Neural progenitor cell (in vitro differentiated cells): ENCODE results near the gene SLIT1. TPM values are rescaled to one million over a fixed set of nuclear protein-coding genes. Genes with fewer than 3 reads are reported as not detected.
A peak's percentile ranks its signal among the peaks of the same experiment; 100 is the strongest.

Source experiments
- DNase-seq: peaks from one replicate; pipeline ENCODE4 v3.0.0-alpha.2; 2016; ENCODE audit warnings: low spot score
- H2AFZ ChIP-seq: fragments of 200-600 bp; sonication (generic); replicated peaks from 2 replicates; pipeline ENCODE4 v1.6.1; 2016; ENCODE audit warnings: antibody characterized with exemption
- H3F3A ChIP-seq: fragments of 200-600 bp; sonication (generic); 2 replicates; pipeline ENCODE4 v1.6.1; 2016; ENCODE audit warnings: antibody characterized with exemption, low read depth
- H3K27ac ChIP-seq: fragments of 200-600 bp; sonication (generic); 2 replicates; pipeline ENCODE4 v1.5.1; 2016; ENCODE audit warnings: mild to moderate bottlenecking
- H3K27me3 ChIP-seq: fragments of 200-600 bp; sonication (generic); 2 replicates; pipeline ENCODE4 v1.6.1; 2016; ENCODE audit warnings: mild to moderate bottlenecking, moderate library complexity
- H3K36me3 ChIP-seq: fragments of 200-600 bp; sonication (generic); 2 replicates; pipeline ENCODE4 v1.5.1; 2016
- H3K4me1 ChIP-seq: fragments of 200-600 bp; sonication (generic); 2 replicates; pipeline ENCODE4 v1.6.1; 2016; ENCODE audit warnings: mixed run types
- H3K4me2 ChIP-seq: fragments of 200-600 bp; sonication (generic); 2 replicates; pipeline ENCODE4 v1.6.1; 2016
- H3K4me3 ChIP-seq: fragments of 200-600 bp; sonication (generic); 2 replicates; pipeline ENCODE4 v1.5.1; 2016
- H3K79me2 ChIP-seq: fragments of 200-600 bp; sonication (generic); 2 replicates; pipeline ENCODE4 v1.6.1; 2016; ENCODE audit warnings: low read depth
- H3K9ac ChIP-seq: fragments of 200-600 bp; sonication (generic); 2 replicates; pipeline ENCODE4 v1.6.1; 2016
- H3K9me3 ChIP-seq: fragments of 200-600 bp; sonication (generic); 2 replicates; pipeline ENCODE4 v1.5.1; 2016; ENCODE audit warnings: low read depth
- H4K20me1 ChIP-seq: fragments of 200-600 bp; sonication (generic); 2 replicates; pipeline ENCODE4 v1.6.1; 2016; ENCODE audit warnings: low read depth
- H3K27ac Mint-ChIP-seq: 3 replicates; pipeline ENCODE4 v1.8.0; 2021; ENCODE audit warnings: mixed read lengths
- H3K27me3 Mint-ChIP-seq: 2 replicates; pipeline ENCODE4 v1.8.0; 2022; ENCODE audit warnings: low read depth, mild to moderate bottlenecking, inconsistent platforms, moderate library complexity, mixed read lengths; ENCODE audit not compliant: insufficient read depth
- H3K36me3 Mint-ChIP-seq: 3 replicates; pipeline ENCODE4 v1.8.0; 2021; ENCODE audit warnings: mixed read lengths
- H3K4me1 Mint-ChIP-seq: 3 replicates; pipeline ENCODE4 v1.8.0; 2021; ENCODE audit warnings: mixed read lengths
- H3K4me3 Mint-ChIP-seq: 3 replicates; pipeline ENCODE4 v1.8.0; 2021; ENCODE audit warnings: mild to moderate bottlenecking, moderate library complexity, mixed read lengths
- H3K9me3 Mint-ChIP-seq: 3 replicates; pipeline ENCODE4 v1.8.0; 2020; ENCODE audit warnings: mixed read lengths
- EZH2 ChIP-seq: fragments of 200-600 bp; sonication (generic); IDR thresholded peaks from 2 replicates; pipeline ENCODE4 v1.6.1; 2017; ENCODE audit warnings: antibody characterized with exemption, mild to moderate bottlenecking, moderate library complexity
- EZH2phosphoT487 ChIP-seq: fragments of 200-600 bp; sonication (generic); IDR thresholded peaks from 2 replicates; pipeline ENCODE4 v1.6.1; 2017; ENCODE audit warnings: antibody characterized with exemption
- total RNA-seq: library from RNA; depleted of rRNA; stranded (reverse); fragments of >200 nt; gene quantifications from 2 replicates; pipeline ENCODE4 v1.2.3, GENCODE V29; 2015; ENCODE audit warnings: low replicate concordance
- TF ChIP-seq, protein P1 (sequence below): fragments of 200-600 bp; sonication (generic); IDR thresholded peaks from 2 replicates; pipeline ENCODE4 v1.5.1; 2017; ENCODE audit warnings: antibody characterized with exemption, mild to moderate bottlenecking

The SLIT1 gene
- total RNA-seq, result 0.74 and 0.92 TPM in 2 replicates

DNA sequence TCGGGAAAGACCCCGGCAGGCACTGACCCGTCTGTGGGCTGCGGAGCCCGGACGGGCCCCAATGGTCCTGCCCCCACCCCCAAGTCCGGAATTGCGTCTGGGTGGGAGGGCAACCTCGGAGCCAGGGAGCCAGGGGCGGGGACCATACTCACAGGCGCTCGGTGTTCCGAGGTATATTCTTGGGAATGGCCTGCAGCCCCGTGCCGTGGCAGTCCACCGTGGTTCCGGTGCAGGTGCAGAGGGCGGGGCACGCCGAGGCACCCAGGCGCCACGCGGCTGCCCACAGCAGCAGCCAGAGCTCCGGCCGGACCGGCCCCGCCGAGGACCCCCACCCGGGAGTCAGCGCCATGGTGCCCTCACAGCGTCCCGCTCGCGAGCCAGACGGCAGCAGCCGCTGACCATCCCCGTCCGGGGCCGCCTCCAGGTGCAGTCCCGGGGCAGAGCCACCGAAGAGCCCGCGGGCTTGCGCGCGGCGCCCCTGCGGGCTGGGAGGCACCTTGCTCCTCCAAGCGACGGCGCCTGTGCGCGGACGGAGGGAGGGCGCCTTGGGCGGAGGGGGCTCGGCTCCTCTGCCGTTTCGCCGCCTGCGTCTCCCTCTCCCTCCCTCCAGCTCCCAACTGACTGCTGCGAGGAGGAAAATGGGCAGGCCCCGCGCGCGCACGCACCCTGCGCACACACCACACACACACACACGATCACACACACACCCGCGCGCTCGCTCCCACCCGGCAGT is at the start of gene SLIT1:
TSS of gene SLIT1 (minus strand) at position 634 of the 733 bp plus-strand sequence. CDS start at position 349, 285 bp downstream.
- no peak within 1 kb of the TSS for H3K27ac ChIP-seq
- no peaks in the 10 kb centered on the region for H3K79me2 ChIP-seq
- H3F3A ChIP-seq, result peaks cover 9% of the 10 kb centered on the region
- Mint-ChIP-seq H3K9me3 (peaks cover 1% of the 10 kb centered on the region), H3K27ac (no peak within 1 kb of the TSS), H3K36me3 (no peaks in the 10 kb centered on the region), H3K4me3 (peak within 1 kb of the TSS; percentile 85), H3K4me1 (peaks cover 29% of the 10 kb centered on the region), H3K27me3 (peaks cover 75% of the 10 kb centered on the region)
- peaks cover 16% of the 10 kb centered on the region for H3K4me1 ChIP-seq
- H3K36me3 ChIP-seq, result no peaks in the 10 kb centered on the region
- H3K4me3 ChIP-seq, result peak within 1 kb of the TSS; percentile 56
- peaks cover 64% of the 10 kb centered on the region for H4K20me1 ChIP-seq
- no peaks in the 10 kb centered on the region for H3K9me3 ChIP-seq
- H2AFZ ChIP-seq, result no peak within 1 kb of the TSS
- peak within 1 kb of the TSS; percentile 82 for H3K4me2 ChIP-seq
- TF ChIP-seq, protein P1, sequence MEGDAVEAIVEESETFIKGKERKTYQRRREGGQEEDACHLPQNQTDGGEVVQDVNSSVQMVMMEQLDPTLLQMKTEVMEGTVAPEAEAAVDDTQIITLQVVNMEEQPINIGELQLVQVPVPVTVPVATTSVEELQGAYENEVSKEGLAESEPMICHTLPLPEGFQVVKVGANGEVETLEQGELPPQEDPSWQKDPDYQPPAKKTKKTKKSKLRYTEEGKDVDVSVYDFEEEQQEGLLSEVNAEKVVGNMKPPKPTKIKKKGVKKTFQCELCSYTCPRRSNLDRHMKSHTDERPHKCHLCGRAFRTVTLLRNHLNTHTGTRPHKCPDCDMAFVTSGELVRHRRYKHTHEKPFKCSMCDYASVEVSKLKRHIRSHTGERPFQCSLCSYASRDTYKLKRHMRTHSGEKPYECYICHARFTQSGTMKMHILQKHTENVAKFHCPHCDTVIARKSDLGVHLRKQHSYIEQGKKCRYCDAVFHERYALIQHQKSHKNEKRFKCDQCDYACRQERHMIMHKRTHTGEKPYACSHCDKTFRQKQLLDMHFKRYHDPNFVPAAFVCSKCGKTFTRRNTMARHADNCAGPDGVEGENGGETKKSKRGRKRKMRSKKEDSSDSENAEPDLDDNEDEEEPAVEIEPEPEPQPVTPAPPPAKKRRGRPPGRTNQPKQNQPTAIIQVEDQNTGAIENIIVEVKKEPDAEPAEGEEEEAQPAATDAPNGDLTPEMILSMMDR, result peak; percentile 16
- TF ChIP-seq EZH2 (peak; percentile 61), EZH2phosphoT487 (no peak)
- no peak within 1 kb of the TSS for H3K9ac ChIP-seq
- DNase-seq, result peak; percentile 76
- H3K27me3 ChIP-seq, result peaks cover 100% of the 10 kb centered on the region

DNA sequence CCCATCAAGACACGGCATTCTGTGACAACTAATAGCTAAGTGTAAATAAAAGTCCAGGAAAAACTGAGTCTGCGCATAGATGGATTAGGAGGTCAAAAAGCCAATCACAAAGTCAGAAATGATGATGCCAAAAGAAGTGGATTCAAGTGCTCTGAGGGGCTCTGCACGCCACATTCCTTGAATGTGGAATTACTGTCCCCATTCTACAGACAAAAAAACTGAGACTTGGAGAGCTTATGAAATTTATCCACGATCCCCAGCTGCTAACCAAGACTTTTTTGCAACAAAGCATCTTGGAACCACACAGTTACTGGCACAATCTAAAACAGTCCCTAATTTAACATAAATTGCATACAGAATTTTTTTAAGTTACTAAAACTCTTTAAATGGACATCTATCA is 49.6 kb upstream of the SLIT1 start:
- Histone ChIP-seq H3K27me3 (no peaks in the 10 kb centered on the region), H3K79me2 (no peaks in the 10 kb centered on the region), H2AFZ (no peak overlapping the region), H4K20me1 (peaks cover 3% of the 10 kb centered on the region), H3K4me2 (no peak overlapping the region), H3K36me3 (no peaks in the 10 kb centered on the region), H3F3A (peaks cover 13% of the 10 kb centered on the region), H3K9ac (no peak overlapping the region), H3K27ac (no peak overlapping the region), H3K4me3 (no peak overlapping the region), H3K9me3 (no peaks in the 10 kb centered on the region), H3K4me1 (no peaks in the 10 kb centered on the region)
- no peak for DNase-seq
- TF ChIP-seq EZH2phosphoT487, result no peak
- TF ChIP-seq, protein P1, result no peak
- no peak for TF ChIP-seq EZH2
- no peaks in the 10 kb centered on the region for H3K4me1 Mint-ChIP-seq
- H3K27me3 Mint-ChIP-seq, result no peaks in the 10 kb centered on the region
- no peaks in the 10 kb centered on the region for H3K9me3 Mint-ChIP-seq
- H3K27ac Mint-ChIP-seq, result no peak overlapping the region
- no peak overlapping the region for H3K4me3 Mint-ChIP-seq
- H3K36me3 Mint-ChIP-seq, result peaks cover 8% of the 10 kb centered on the region

DNA sequence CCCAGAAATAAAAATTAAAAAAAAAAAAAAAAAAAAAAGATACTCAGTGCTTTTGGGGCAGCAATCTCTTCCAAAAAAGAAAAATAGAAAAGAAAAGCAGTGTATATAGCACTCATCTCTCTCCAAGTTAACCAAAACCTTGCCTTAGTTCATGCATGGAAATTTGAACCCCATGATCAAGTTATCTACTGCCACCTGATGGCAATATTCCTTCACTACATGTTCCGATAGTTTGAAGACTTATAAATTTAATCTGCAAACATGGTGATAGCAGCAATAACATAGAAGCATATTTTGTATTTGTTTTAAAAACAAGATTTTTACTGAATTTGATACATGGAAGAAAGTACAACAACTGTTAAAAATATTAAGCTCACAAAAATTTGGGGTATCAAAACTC is 48.6 kb upstream of the SLIT1 start:
- Mint-ChIP-seq H3K4me3 (no peak overlapping the region), H3K27me3 (no peaks in the 10 kb centered on the region), H3K9me3 (no peaks in the 10 kb centered on the region), H3K4me1 (no peaks in the 10 kb centered on the region), H3K27ac (no peak overlapping the region), H3K36me3 (peaks cover 8% of the 10 kb centered on the region)
- Histone ChIP-seq H3K36me3 (no peaks in the 10 kb centered on the region), H3K9ac (no peak overlapping the region), H3K4me3 (no peak overlapping the region), H3K79me2 (no peaks in the 10 kb centered on the region), H3F3A (peaks cover 13% of the 10 kb centered on the region), H3K9me3 (no peaks in the 10 kb centered on the region), H3K27me3 (no peaks in the 10 kb centered on the region), H2AFZ (no peak overlapping the region), H4K20me1 (peaks cover 3% of the 10 kb centered on the region), H3K4me1 (no peaks in the 10 kb centered on the region), H3K4me2 (peak overlapping the region; percentile 2), H3K27ac (no peak overlapping the region)
- DNase-seq, result peak; percentile 39
- TF ChIP-seq, protein P1, result peak; percentile 71
- TF ChIP-seq EZH2phosphoT487, result no peak
